ENCODE measurements around the gene CFAP68. TPM values are rescaled to one million over a fixed set of nuclear protein-coding genes. Genes with fewer than 3 reads are reported as not detected.
A peak's percentile ranks its signal among the peaks of the same experiment; 100 is the strongest.

The CFAP68 gene
- total and polyA plus RNA-seq, 2 of the 13 experiments (the other 11 are each of a cell fraction or from before 2014, with no cell fraction given), result 22.2 to 25.6 TPM

DNA sequence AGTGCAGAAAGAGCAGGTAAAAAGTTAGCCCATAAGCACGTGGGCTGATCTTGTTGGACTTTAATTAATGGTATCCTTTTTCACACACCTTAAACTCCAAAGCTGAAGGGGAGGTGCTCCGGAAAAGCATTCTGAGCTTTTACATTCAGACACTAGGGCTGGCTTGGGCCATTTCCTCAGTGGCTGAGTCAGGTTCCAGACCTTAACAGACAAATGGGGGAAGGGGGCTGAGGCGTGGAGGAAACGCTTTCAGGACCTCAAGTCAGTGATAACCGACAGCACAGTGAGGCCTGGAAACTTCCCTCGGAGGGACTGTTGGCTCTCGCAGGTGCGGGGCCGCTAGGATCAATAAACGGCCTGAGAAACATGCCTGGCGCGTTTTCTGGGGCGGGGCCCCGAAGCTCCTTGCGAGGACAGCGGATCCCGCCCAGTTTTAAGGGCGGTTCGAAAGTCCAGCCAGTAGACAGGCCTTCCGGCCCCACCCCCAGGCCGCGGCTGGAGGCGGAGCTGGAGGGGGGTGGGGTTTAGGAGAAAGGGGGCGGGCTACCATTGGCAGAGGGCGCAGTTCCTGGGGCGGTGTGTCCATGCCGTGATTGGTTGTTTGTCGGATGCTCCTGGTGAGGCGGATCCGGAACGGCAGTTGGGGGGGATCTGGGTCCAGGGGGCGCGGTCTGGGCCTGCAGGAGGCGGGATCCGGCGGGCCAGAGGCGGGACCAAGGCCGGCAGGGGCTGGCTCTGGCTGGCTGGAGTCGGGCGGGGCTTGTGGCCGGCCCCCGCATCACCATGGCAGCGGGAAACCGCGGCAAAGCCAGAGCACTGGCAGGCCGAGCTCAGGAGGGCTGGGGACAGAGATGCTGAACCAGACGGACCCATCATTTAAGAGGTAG, 47.4 kb downstream of the CFAP68 start (continued):
- TF ChIP-seq, protein P1, sequence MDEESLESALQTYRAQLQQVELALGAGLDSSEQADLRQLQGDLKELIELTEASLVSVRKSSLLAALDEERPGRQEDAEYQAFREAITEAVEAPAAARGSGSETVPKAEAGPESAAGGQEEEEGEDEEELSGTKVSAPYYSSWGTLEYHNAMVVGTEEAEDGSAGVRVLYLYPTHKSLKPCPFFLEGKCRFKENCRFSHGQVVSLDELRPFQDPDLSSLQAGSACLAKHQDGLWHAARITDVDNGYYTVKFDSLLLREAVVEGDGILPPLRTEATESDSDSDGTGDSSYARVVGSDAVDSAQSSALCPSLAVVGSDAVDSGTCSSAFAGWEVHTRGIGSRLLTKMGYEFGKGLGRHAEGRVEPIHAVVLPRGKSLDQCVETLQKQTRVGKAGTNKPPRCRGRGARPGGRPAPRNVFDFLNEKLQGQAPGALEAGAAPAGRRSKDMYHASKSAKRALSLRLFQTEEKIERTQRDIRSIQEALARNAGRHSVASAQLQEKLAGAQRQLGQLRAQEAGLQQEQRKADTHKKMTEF (CRISPR knock-in tag; IDR thresholded peaks at IDR 0.05), result peak; percentile 87
- TF ChIP-seq KMT2A (CRISPR knock-in tag; IDR thresholded peaks at IDR 0.05) (peak; percentile 77), SPEN (CRISPR knock-in tag; IDR thresholded peaks at IDR 0.05; ENCODE audit: low read depth) (peak; percentile 41; the same call in 1 of the 2 replicates), ZNF792 (CRISPR knock-in tag; IDR thresholded peaks at IDR 0.05) (peak; percentile 46; the same call in 1 of the 2 replicates), HOXD1 (CRISPR knock-in tag; IDR thresholded peaks at IDR 0.05) (0 out of 2 replicates have a peak, but pooled peaks have one; percentile 27), RARA (CRISPR knock-in tag; IDR thresholded peaks at IDR 0.05) (0 out of 2 replicates have a peak, but pooled peaks have one; percentile 24), MEIS2 (CRISPR knock-in tag; IDR thresholded peaks at IDR 0.05) (peak; percentile 28; the same call in 1 of the 2 replicates), YEATS2 (CRISPR knock-in tag; IDR thresholded peaks at IDR 0.05; ENCODE audit: borderline replicate concordance) (peak; percentile 66; the same call in 1 of the 2 replicates), PCBP1 (IDR thresholded peaks at IDR 0.05; ENCODE audit: borderline replicate concordance, low read depth, low read length) (0 out of 2 replicates have a peak, but pooled peaks have one; percentile 70), KLF12 (CRISPR knock-in tag; IDR thresholded peaks at IDR 0.05; ENCODE audit: borderline replicate concordance) (peak; percentile 50; the same call in 1 of the 2 replicates), ZFX (CRISPR knock-in tag; IDR thresholded peaks at IDR 0.05; ENCODE audit: low read depth) (peak; percentile 89), ZNF556 (CRISPR knock-in tag; IDR thresholded peaks at IDR 0.05; ENCODE audit: borderline replicate concordance) (peak; percentile 85; the same call in 1 of the 2 replicates), TARDBP (CRISPR knock-in tag; IDR thresholded peaks at IDR 0.05) (peak; percentile 66; the same call in 1 of the 2 replicates), NRL (CRISPR knock-in tag; IDR thresholded peaks at IDR 0.05; ENCODE audit: borderline replicate concordance) (0 out of 2 replicates have a peak, but pooled peaks have one; percentile 36), HOXA5 (CRISPR knock-in tag; IDR thresholded peaks at IDR 0.05) (peak; percentile 39; the same call in 1 of the 2 replicates), ZNF674 (CRISPR knock-in tag; IDR thresholded peaks at IDR 0.05; ENCODE audit: low read depth) (no peak), ZNF234 (CRISPR knock-in tag; conservative IDR thresholded peaks at IDR 0.05) (no peak), ZNF230 (CRISPR knock-in tag; IDR thresholded peaks at IDR 0.05) (peak; percentile 51; the same call in 1 of the 2 replicates), EZH2 (conservative IDR thresholded peaks at IDR 0.05; ENCODE audit: low read depth, low read length) (no peak), CCDC6 (CRISPR knock-in tag; IDR thresholded peaks at IDR 0.05) (peak; percentile 71), ZNF777 (CRISPR knock-in tag; IDR thresholded peaks at IDR 0.05) (peak; percentile 55; the same call in 1 of the 2 replicates), THAP11 (CRISPR knock-in tag; IDR thresholded peaks at IDR 0.05) (peak; percentile 60), ZKSCAN8 (CRISPR knock-in tag; IDR thresholded peaks at IDR 0.05; ENCODE audit: borderline replicate concordance) (peak; percentile 6; the same call in 1 of the 2 replicates), NFATC3 (CRISPR knock-in tag; IDR thresholded peaks at IDR 0.05) (0 out of 2 replicates have a peak, but pooled peaks have one; percentile 40), ETV6 (CRISPR knock-in tag; conservative IDR thresholded peaks at IDR 0.05) (0 out of 2 replicates have a peak, but pooled peaks have one; percentile 58), MTA1 (CRISPR knock-in tag; IDR thresholded peaks at IDR 0.05; ENCODE audit: borderline replicate concordance) (peak; percentile 58; the same call in 1 of the 2 replicates)
- TF ChIP-seq, protein P2, sequence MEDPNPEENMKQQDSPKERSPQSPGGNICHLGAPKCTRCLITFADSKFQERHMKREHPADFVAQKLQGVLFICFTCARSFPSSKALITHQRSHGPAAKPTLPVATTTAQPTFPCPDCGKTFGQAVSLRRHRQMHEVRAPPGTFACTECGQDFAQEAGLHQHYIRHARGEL (CRISPR knock-in tag; IDR thresholded peaks at IDR 0.05), result no peak
- TF ChIP-seq, protein P3, sequence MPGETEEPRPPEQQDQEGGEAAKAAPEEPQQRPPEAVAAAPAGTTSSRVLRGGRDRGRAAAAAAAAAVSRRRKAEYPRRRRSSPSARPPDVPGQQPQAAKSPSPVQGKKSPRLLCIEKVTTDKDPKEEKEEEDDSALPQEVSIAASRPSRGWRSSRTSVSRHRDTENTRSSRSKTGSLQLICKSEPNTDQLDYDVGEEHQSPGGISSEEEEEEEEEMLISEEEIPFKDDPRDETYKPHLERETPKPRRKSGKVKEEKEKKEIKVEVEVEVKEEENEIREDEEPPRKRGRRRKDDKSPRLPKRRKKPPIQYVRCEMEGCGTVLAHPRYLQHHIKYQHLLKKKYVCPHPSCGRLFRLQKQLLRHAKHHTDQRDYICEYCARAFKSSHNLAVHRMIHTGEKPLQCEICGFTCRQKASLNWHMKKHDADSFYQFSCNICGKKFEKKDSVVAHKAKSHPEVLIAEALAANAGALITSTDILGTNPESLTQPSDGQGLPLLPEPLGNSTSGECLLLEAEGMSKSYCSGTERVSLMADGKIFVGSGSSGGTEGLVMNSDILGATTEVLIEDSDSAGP (CRISPR knock-in tag; IDR thresholded peaks at IDR 0.05; ENCODE audit: borderline replicate concordance), result peak; percentile 36
